Heart left ventricle (tissue), 13 donors: ENCODE results near the gene CCDC148.

Experiments
- CTCF ChIP-seq, 12 donors: fragments of 200-600 bp; sonication (generic) in 4 of 12; IDR thresholded peaks; one replicate each; pipeline versions ENCODE4 v1.5.0 to v1.8.0; 2018 to 2022; ENCODE audit warnings: antibody characterized with exemption in 12 of 12, mild to moderate bottlenecking in 5 of 12
- POLR2A ChIP-seq, 2 donors: fragments of 450-650 bp; IDR thresholded peaks; one replicate each; pipeline ENCODE4 v1.6.1; 2017; ENCODE audit warnings: antibody characterized with exemption in 2 of 2, mild to moderate bottlenecking in 2 of 2, moderate library complexity in 2 of 2
- donor health status: ischemic (EF 13 %, LVEDD 7.1; RV severe dilation, severe dysfunction).
- donor health status: DM: no; HTN: yes; CAD: no.
- donor health status: DM: no; HTN: no; CAD: no.
- donor health status: ischemic (EF 25% LVEDD 6.9; RV normal size, moderate dysfunction).
- donor health status: ischemic (EF 25% LVEDD 5.7; RV mildly dilated, moderate dysfunction).
- donor health status: ischemic (EF 35%, LVEDD 5.7; RV mildly dilated, moderate dysfunction).
- donor health status: nonischemic (EF 11% LVEDD 7.7; RV severe dilation, severe dysfunction).
- donor health status: DM: yes; HTN: yes; CAD: no.
- donor health status: PGD.
- donor health status: ischemic (EF 29% LVEDD 5.4; RV normal size, mild dysfunction).
- donor health status: nonischemic (EF 23%, LVEDD 6.1; RV moderate dilation, normal function).

DNA sequence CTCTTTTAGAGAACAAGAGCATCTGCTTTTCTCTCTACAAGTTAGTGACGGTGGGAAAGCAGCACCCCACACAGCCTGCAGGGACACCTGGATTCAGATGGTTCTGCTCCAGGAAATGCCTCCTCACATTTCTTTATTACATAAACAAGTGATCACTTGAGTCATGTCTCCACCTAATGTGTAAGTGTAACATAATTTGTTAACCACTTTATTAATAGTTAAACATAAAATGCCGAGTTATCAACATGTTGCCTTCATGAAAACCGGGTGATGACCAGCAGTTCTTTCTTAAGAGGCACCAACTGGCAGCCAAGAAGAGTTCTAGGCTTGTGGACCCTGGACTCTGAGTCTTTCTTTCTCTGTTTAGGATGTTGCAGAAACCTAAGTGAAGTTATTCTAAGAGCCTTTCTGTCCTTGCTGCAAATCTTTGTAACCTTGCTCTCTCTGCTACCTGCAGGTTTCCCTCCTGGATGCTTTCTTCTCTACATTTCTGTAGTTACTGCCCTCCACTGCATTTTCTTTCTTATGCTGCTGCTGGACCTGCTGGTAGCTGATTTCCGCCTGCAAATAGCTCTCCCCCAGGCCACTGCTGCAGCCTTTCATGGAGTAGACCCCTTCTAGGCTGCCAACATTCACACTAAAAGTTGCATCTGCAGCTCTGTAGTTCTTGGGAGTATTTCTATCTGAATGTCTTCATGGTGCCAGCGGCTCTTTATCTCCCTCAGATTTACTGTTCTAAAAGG lies 330.6 kb downstream of the CCDC148 start:
- TF ChIP-seq CTCF (IDR thresholded peaks at IDR 0.05) (no peak), POLR2A (IDR thresholded peaks at IDR 0.05) (no peak)
